ENCODE data around the gene SCNN1G.

DNA sequence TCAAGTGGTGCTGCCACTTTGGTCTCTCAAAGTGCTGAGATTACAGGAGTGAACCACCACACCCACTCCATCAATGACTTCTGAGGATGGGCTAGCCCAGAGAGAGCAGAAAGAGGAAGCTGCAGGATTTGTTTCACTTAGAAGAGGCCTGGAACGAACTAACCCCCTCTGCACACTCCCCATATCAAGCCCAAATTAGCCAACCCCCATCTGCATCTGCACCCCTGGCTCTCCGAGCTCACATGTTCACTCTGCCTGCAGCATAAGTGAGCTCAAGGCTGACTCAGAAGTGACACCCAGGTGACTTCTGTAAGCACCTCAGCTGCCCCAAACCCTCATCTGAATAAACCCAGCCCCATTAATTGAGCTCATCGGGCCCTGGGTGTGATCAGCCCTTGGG, 4.8 kb downstream of the SCNN1G start:
- TF ChIP-seq EZH2 (IDR thresholded peaks at IDR 0.05; ENCODE audit: borderline replicate concordance, low read depth, low read length, severe bottlenecking): no peak
- TF ChIP-seq, protein P1, sequence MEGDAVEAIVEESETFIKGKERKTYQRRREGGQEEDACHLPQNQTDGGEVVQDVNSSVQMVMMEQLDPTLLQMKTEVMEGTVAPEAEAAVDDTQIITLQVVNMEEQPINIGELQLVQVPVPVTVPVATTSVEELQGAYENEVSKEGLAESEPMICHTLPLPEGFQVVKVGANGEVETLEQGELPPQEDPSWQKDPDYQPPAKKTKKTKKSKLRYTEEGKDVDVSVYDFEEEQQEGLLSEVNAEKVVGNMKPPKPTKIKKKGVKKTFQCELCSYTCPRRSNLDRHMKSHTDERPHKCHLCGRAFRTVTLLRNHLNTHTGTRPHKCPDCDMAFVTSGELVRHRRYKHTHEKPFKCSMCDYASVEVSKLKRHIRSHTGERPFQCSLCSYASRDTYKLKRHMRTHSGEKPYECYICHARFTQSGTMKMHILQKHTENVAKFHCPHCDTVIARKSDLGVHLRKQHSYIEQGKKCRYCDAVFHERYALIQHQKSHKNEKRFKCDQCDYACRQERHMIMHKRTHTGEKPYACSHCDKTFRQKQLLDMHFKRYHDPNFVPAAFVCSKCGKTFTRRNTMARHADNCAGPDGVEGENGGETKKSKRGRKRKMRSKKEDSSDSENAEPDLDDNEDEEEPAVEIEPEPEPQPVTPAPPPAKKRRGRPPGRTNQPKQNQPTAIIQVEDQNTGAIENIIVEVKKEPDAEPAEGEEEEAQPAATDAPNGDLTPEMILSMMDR (IDR thresholded peaks at IDR 0.05; ENCODE audit: borderline replicate concordance, extremely low read depth, low read length, poor library complexity, severe bottlenecking): no peak
